Retinal pigment epithelial cell (primary cell): ENCODE measurements around the gene SLAMF9.

Source experiments
- DNase-seq: peaks from one replicate; pipeline ENCODE4 v3.0.0-alpha.2; 2010; ENCODE audit warnings: low read depth
- H3K4me3 ChIP-seq: 2 replicates; pipeline ENCODE4 v1.5.1; 2011; ENCODE audit warnings: mild to moderate bottlenecking, low read length, control low read depth, moderate library complexity
- TF ChIP-seq, protein P1 (sequence below): conservative IDR thresholded peaks from 2 replicates; pipeline ENCODE4 v1.5.1; 2011; ENCODE audit warnings: low read depth, low read length, control low read depth, inconsistent platforms

SLAMF9 gene

DNA sequence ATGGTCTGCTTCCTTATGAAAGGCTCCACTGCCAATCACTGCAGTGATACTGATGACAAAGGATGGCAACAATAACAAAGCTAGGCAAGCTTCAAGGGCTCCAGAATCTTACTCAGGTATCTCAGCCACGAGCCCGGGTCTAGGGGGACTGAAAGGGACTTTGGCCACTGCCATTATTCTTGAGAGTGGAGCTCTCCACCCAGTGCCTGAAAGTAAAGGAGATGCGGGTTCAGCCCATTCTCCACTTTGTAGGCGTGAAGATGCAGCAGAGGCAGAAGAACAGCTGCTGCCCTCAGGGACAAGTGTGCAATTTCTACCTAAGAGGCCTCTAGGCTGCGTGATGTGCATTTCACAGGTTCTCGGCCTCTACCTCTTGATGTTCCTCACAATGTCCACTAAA, 31.4 kb upstream of the SLAMF9 start:
- TF ChIP-seq, protein P1, sequence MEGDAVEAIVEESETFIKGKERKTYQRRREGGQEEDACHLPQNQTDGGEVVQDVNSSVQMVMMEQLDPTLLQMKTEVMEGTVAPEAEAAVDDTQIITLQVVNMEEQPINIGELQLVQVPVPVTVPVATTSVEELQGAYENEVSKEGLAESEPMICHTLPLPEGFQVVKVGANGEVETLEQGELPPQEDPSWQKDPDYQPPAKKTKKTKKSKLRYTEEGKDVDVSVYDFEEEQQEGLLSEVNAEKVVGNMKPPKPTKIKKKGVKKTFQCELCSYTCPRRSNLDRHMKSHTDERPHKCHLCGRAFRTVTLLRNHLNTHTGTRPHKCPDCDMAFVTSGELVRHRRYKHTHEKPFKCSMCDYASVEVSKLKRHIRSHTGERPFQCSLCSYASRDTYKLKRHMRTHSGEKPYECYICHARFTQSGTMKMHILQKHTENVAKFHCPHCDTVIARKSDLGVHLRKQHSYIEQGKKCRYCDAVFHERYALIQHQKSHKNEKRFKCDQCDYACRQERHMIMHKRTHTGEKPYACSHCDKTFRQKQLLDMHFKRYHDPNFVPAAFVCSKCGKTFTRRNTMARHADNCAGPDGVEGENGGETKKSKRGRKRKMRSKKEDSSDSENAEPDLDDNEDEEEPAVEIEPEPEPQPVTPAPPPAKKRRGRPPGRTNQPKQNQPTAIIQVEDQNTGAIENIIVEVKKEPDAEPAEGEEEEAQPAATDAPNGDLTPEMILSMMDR = no peak
- H3K4me3 ChIP-seq = no peak overlapping the region
- no peak for DNase-seq

DNA sequence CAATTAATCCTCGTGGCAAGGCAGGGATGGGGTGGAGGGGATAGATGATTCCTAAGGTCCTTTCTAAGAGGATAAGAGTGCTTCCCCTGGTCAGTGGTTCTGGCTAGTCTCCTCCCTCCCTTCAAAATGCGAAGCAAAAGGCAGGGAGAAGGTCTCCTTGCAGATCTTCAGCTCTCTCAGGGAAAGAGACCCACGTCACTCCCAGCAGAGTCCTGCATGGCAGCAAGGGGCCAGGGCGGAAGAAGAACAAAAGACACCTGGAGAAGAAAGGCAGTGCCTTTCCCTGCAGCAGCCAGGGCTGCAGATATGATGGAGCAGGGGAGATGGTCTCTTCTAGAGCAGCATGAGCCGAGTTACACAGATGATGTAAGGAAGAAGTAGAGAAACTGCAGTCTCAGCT, 29.6 kb upstream of the SLAMF9 start:
- H3K4me3 ChIP-seq = no peak overlapping the region
- TF ChIP-seq, protein P1 = no peak
- DNase-seq = no peak

DNA sequence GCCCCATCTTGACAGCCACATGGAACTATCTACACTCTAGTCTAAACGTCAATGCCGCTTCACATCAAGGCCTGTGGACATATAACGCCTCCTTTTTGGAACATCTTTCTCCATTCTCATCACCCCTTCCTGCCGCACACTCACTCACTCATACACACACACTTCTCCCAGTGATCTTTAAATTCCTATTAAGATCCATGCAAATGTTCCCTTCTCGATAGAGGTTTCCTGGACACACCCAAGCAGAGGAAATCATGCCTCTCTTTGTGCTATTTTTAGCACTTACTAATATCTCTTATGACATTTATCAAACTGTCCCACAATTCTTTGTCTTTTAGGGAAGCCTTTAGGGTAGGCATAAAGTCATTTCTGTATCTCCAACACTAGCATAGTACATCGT, 28.2 kb upstream of the SLAMF9 start:
- TF ChIP-seq, protein P1 = no peak
- no peak for DNase-seq
- H3K4me3 ChIP-seq = no peak overlapping the region

DNA sequence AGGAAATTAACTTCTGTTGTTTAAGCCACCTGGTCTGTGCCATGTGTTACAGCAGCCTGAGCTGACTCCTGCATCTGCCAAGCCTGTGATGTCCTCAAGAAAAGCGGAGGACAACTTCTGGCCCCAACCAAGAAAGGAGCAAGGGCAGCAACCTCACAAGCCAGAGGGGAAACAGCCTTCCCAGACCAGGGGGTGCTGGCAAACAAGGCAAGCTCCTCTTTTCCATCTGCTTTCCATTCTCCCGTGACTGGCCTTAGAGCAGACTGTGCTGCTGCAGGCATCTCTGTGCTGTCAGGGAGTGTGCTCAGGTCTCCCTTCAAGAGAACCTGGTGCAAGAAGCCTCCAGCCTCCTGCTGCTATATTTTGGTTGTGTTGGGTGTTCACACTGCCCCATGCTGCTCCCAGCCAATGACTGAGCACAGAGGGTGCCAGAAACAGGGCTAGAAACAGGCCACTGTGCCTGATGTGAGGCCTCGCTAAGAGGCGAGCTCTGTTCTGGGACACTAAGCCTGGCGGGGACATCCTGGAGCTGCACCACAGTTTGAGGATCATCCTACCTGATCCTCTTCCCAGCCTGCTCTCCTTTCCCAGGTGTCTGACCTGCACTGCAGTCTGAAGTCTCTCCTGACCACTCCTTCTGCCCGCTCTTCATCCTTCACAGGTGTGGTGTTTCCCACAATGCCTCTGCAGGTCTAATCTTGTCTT, 27.5 kb upstream of the SLAMF9 start:
- DNase-seq = no peak
- no peak overlapping the region for H3K4me3 ChIP-seq
- TF ChIP-seq, protein P1 = no peak

DNA sequence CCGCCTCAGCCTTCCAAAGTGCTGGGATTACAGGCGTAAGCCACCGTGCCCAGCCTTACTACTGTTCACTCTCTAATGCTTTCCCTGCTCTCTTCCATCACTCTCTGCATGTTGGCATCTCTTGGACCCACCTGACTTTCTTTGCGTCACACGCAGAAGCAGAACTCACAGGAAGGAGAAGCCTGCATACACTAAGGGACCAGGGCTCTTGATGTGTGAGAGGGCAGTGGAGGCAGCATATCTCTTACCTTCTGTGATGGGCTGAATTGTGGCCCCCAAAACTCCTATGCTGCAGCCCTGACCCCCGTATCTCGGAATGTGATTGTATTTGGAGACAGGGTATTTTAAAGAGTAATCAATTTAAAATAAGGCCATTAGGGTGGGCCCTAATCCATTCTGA, 26.7 kb upstream of the SLAMF9 start:
- TF ChIP-seq, protein P1 = no peak
- no peak overlapping the region for H3K4me3 ChIP-seq
- DNase-seq = no peak

DNA sequence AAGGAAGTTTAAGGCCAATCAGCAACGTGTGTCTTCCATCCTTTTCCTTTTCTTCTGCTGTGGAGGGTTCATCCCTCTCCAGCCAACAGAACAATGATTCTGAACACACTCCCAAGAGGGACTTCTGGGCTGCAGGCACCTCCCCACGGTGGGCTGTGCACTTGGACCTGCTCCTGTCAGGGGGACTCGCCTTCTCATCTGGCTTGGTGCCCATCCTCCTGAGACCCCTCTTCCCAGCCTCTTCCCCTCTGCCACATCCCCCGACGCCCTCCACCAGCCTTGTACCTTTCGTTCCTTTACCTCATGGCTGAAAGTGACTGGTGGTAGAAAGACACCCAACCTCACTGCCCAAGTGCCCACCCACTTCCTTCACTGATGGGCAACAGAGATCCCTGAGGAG, 26.0 kb upstream of the SLAMF9 start:
- TF ChIP-seq, protein P1 = no peak
- H3K4me3 ChIP-seq = no peak overlapping the region
- no peak for DNase-seq

DNA sequence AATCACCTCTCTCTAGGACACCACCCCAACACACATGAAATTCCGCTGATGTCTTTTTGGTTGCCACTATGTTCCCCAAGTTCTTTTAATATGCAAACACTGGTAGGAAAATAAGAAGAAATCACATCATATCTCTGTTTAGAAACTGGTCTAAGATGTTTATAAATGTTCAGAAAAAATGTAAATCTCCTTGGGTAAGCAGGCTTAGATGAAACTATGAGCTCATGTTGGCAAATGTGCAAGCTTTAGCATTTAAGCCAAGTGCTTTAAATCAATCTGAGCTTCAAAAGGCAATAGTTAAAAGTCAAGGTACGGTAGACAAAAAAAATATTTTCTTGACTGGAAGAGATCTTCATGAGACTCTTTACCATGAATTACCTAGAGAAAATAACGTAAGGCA, 25.2 kb upstream of the SLAMF9 start:
- TF ChIP-seq, protein P1 = no peak
- DNase-seq = no peak
- H3K4me3 ChIP-seq = no peak overlapping the region
